ENCODE measurements around the gene SETBP1.

GRCh38 chr18:44898498-44898897 lies 217.8 kb downstream of the SETBP1 start:
- TF ChIP-seq POLR2A (IDR thresholded peaks at IDR 0.05; ENCODE audit: low read depth, low read length) (no peak), POLR2AphosphoS5 (IDR thresholded peaks at IDR 0.05; ENCODE audit: low read depth, low read length) (no peak), TAF1 (IDR thresholded peaks at IDR 0.05; ENCODE audit: borderline replicate concordance, low read depth, low read length) (no peak)
